Measurements from ENCODE around the gene FAM3D.
"Not testable (repeated sequence)": the region's sequence is repeated elsewhere in the genome, so short reads cannot be mapped to it uniquely, and the experiment has no call there.

FAM3D gene, protein sequence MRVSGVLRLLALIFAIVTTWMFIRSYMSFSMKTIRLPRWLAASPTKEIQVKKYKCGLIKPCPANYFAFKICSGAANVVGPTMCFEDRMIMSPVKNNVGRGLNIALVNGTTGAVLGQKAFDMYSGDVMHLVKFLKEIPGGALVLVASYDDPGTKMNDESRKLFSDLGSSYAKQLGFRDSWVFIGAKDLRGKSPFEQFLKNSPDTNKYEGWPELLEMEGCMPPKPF

GRCh38 chr3:58666683-58667082 is at the start of gene FAM3D:
Gene FAM3D, minus strand, starts transcription at chr3:58666774. Its CDS starts 11,211 bp downstream, at chr3:58655563.
- no peak for TF ChIP-seq CTCF (IDR thresholded peaks at IDR 0.05; ENCODE audit: extremely low read depth, insufficient read depth, missing control alignments)
- in situ Hi-C loops (cut with MboI; ENCODE audit: low pct_unique_long_range_greater_than_20kb, low sequenced_read_pairs, unreplicated experiment): no loop called here
- DNase-seq (ENCODE audit: low spot score): no peak

GRCh38 chr3:58713715-58714401 is 47.3 kb upstream of the FAM3D start:
- in situ Hi-C loops (cut with MboI; ENCODE audit: low pct_unique_long_range_greater_than_20kb, low sequenced_read_pairs, unreplicated experiment): no loop called here
- no peak for TF ChIP-seq CTCF (IDR thresholded peaks at IDR 0.05; ENCODE audit: extremely low read depth, insufficient read depth, missing control alignments)
- no peak for DNase-seq (ENCODE audit: low spot score)

- in situ Hi-C loops (cut with MboI; ENCODE audit: low pct_unique_long_range_greater_than_20kb, low sequenced_read_pairs, unreplicated experiment): no loop called here
- no peak for DNase-seq (ENCODE audit: low spot score)
- no peak for TF ChIP-seq CTCF (IDR thresholded peaks at IDR 0.05; ENCODE audit: extremely low read depth, insufficient read depth, missing control alignments)
These were observed 45.3 kb upstream of the FAM3D start for GRCh38 chr3:58711871-58712270.

DNA sequence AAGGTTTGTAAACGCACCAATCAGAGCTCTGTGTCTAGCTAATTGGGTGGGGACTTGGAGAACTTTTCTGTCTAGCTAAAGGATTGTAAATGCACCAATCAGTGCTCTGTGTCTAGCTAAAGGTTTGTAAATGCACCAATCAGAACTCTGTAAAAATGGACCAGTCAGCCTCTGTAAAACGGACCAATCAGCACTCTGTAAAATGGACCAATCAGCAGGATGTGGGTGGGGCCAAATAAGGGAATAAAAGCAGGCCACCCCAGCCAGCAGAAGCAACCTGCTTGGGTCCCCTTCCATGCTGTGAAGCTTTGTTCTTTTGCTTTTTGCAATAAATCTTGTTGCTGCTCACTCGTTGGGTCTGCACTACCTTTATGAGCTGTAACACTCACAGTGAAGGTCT is 42.4 kb upstream of the FAM3D start:
- DNase-seq (ENCODE audit: low spot score); in situ Hi-C loops (cut with MboI; ENCODE audit: low pct_unique_long_range_greater_than_20kb, low sequenced_read_pairs, unreplicated experiment): not testable (repeated sequence)

DNA sequence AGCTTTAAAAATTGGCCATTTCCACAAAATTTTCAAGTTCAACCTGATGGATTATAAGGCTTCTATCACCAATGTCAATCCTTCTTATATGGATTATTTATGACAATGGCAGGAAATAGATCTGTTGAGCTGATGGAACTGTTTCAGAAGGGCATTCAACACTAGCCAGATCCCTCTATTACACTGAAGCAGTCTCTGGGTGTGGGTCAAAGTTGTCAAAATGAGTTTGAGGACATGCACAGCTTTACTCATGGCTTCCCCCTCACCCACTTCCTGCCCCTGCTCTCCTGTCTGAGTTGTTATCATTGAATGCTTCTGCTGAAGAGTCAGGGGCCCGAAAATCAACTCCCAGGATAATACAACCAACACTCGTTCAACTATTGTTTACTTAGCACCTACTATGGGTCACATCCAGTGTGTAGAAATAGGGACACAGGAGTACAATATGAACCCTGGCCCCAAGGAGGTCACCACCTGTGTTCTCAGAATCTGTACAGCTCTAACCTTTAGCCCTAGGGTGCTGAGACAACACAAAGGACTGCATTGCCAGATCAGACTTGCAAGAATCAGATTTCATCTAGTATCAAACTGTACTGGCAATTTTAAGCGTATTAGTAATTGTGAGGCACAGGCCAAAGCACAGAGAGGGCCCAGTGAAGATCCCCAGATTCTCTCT is 41.7 kb upstream of the FAM3D start:
- no peak for DNase-seq (ENCODE audit: low spot score)
- no peak for TF ChIP-seq CTCF (IDR thresholded peaks at IDR 0.05; ENCODE audit: extremely low read depth, insufficient read depth, missing control alignments)
- in situ Hi-C loops (cut with MboI; ENCODE audit: low pct_unique_long_range_greater_than_20kb, low sequenced_read_pairs, unreplicated experiment): no loop called here

DNA sequence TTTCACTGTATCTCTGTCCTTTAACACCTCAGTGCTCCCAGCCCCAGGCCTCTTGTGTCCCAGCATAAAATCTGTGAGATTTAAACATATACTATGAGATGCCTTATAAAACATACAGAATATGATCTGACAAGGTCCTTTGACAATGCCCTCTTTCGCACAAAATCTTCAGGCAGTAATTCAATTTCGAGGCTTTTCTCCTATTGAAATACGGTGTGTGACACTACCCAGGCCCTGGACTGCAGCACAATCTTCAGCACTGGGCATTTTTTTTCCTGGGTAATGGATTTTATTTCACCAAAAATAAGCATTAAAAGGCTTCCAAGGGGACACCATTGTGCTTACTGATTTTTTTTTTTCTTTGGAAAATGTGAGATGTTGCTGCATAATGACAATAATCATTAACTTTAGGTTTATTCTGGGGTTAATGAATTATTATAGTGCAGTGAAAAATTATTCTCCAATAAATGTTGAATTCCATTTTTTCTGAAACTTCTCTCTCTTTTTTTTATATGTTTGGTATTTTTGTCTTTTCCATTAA is 40.9 kb upstream of the FAM3D start:
- no peak for DNase-seq (ENCODE audit: low spot score)
- in situ Hi-C loops (cut with MboI; ENCODE audit: low pct_unique_long_range_greater_than_20kb, low sequenced_read_pairs, unreplicated experiment): no loop called here

More for the DNA sequence above, 40.9 kb upstream of the FAM3D start:
- no peak for TF ChIP-seq CTCF (IDR thresholded peaks at IDR 0.05; ENCODE audit: extremely low read depth, insufficient read depth, missing control alignments)
